ENCODE data around the gene SLC26A11.
"Not testable (repeated sequence)": the region's sequence is repeated elsewhere in the genome, so short reads cannot be mapped to it uniquely, and the experiment has no call there.

The SLC26A11 gene

GRCh38 chr17:80285237-80285920 is 65.2 kb downstream of the SLC26A11 start:
- no peak for DNase-seq (ENCODE audit: low read depth)

- DNase-seq (ENCODE audit: low read depth): no peak
Measured at GRCh38 chr17:80286638-80286960, 66.4 kb downstream of the SLC26A11 start.

GRCh38 chr17:80287038-80287437 is 66.8 kb downstream of the SLC26A11 start:
- no peak for DNase-seq (ENCODE audit: low read depth)

- no peak for DNase-seq (ENCODE audit: low read depth)
Measured at GRCh38 chr17:80287806-80288567, 67.8 kb downstream of the SLC26A11 start.

DNA sequence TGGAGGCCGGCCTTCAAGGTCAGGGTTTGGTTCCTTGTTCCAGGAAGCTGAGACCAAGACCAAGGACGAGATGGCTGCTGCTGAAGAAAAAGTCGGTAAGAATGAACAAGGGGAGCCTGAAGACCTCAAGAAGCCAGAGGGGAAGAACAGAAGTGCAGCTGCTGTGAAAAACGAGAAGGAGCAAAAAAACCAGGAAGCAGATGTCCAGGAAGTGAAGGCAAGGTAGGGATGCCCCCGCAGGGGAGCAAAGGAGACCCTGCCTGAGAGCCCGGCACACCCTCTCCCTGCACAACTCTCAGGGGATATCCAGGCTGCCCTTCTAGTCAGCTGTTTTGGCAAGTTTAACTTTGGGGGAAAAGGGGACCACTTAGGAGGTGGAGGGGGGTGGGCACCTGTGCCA is 69.4 kb downstream of the SLC26A11 start:
- DNase-seq (ENCODE audit: low read depth): no peak

- no peak for DNase-seq (ENCODE audit: low read depth)
Measured at GRCh38 chr17:80290156-80290555, 69.9 kb downstream of the SLC26A11 start.

DNA sequence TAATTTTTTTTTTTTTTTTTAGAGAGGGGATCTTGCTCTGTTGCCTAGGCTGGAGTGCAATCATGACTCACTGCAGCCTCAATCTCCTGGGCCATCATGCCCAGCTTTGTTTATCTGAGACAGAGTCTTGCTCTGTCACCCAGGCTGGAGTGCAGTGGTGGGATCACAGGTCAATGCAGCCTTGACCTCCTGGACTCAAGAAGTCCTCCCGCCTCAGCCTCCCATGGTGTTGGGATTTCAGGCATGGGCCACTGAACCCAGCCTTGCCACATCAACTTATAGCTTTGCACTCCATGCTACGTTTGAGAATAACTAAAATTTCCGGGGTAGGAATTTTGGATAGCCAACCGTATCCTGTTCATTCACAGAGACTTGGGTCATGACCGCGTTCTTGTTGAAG is 71.0 kb downstream of the SLC26A11 start:
- DNase-seq (ENCODE audit: low read depth): no peak

- no peak for DNase-seq (ENCODE audit: low read depth)
Measured at GRCh38 chr17:80291691-80292487, 71.7 kb downstream of the SLC26A11 start.

DNA sequence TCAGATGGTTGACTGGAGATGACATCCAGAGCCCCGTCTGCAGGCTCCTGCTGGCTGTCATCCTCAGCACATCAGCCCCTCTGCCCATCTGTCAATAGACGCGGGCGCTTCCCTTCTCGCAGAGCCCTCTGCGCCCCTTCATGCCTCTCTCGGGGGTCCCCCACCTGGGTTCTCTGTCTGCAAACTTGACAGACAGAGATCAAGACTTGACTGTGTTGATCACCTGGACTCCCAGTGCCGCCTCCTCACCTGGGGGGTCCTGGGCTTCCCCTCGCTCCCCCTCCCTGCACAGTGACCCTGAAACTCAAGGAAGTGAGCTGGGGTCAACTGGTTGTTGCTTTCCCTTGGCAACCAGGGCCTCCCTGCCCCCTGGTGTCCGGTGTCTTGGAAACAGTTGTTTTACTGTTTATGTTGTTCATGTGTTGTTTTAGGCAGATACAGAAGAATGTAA is 72.3 kb downstream of the SLC26A11 start:
- DNase-seq (ENCODE audit: low read depth): no peak

- DNase-seq (ENCODE audit: low read depth): no peak
Measured at GRCh38 chr17:80294210-80294609, 74.0 kb downstream of the SLC26A11 start.

DNA sequence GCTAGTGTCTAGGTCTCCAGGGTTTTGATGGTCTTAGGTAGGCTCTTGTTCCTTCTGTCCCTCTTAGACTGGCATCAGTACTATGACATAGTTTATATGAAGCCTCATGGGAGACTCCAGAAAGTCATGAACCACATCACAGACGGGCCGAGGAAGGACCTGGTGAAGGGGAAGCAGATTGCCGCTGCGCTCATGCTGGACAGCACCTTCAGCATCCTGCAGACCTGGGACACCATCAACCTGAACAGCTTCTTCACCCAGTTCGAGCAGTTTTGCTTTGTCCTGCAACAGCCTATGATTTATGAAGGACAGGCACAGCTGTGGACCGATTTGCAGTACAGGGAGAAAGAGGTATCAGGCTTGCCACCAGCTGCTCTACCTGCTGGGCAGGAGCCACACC is 74.4 kb downstream of the SLC26A11 start:
- DNase-seq (ENCODE audit: low read depth): no peak

GRCh38 chr17:80295146-80295545 is 74.9 kb downstream of the SLC26A11 start:
- no peak for DNase-seq (ENCODE audit: low read depth)

DNA sequence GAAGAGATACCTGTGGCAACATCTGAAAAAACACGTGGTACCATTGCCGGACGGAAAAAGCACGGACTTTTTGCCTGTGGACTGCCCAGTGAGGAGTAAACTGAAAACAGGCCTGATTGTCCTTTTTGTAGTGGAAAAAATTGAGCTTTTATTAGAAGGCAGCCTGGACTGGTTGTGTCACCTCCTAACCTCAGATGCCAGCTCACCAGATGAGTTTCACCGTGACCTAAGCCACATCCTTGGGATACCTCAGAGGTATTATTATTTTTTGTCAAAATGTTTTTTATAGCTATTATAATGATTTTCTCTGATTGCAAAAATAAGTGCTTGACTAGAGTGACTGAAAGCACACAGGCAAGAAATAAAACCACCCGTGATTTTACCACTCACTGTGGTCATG is 75.3 kb downstream of the SLC26A11 start:
- DNase-seq (ENCODE audit: low read depth): no peak

DNA sequence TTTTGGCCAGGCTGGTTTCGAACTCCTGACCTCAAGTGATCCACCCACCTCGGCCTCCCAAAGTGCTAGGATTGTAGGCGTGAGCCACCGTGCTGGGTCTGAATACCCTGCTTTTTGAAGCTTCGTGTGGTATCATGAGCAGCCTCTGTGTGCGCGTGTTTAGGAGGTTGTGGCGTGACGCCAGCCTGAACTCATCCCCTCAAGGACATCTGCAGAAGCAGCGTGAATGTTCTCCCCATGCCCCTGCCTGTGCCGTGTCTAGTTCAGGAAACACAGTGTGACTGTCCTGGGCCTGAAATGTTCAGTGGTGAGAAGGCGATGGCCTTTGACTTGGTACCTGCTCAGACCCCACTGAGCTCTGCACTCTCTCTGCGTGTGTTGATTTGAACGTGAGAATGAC is 76.0 kb downstream of the SLC26A11 start:
- no peak for DNase-seq (ENCODE audit: low read depth)

DNA sequence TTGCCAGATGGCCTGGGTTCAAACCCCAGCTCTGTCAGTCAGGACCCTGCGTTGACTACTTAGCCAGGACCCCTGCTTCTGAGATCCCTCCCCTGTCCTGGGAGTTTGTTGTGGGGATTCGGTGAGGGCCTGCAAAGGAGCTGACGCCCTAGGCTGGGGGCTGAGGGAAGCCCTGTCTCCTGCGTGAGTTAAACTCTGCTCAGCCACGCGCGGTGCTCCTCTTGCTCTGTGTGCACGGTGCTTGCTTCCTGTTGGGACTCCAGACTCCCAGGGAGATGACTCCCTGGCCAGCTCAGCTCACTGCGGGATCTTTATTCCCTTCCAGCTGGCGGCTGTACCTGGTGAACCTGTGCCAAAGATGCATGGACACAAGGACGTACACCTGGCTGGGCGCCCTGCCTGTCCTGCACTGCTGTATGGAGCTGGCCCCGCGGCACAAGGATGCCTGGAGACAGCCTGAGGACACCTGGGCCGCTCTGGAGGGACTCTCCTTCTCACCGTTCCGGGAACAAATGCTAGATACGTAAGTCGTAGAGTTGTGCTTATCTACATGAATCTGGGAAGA is 77.9 kb downstream of the SLC26A11 start:
- no peak for DNase-seq (ENCODE audit: low read depth)

GRCh38 chr17:80299350-80300100 is 79.3 kb downstream of the SLC26A11 start:
- DNase-seq (ENCODE audit: low read depth): not testable (repeated sequence)

DNA sequence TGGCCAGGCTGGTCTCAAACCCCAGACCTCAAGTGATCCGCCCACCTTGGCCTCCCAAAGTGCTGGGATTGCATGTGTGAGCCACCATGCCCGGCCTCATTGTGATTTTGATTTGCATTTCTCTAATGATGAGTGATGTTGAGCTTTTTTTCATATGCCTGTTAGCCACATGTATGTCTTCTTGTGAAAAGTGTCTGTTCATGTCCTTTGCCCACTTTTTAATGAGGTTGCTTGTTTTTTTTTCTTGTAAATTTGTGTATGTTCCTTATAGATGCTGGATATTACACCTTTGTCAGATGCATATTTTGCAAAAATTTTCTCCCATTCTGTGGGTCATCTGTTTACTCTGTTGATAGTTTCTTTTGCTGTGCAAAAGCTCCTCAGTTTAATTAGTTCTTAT is 80.5 kb downstream of the SLC26A11 start:
- DNase-seq (ENCODE audit: low read depth): not testable (repeated sequence)

All from stimulated activated CD8-positive, alpha-beta memory T cell treated with anti-CD3 and anti-CD28 coated beads, Interleukin-7, amount 100 ng/mL, for 24 hours (primary cell).